ENCODE measurements around the gene ALDH1L1. TPM values are rescaled to one million over a fixed set of nuclear protein-coding genes. Genes with fewer than 3 reads are reported as not detected.

Gene ALDH1L1
- total and polyA plus RNA-seq, 8 donors, result 1.4 to 17.4 (median 5.2) TPM

GRCh38 chr3:126109880-126110235 is 70.5 kb downstream of the ALDH1L1 start:
- no peak for DNase-seq
- intact Hi-C loops (cut with DNase I; ENCODE audit: low total_unique reads), result no loop called here
- TF ChIP-seq EP300 (IDR thresholded peaks at IDR 0.05) (no peak), CTCF (IDR thresholded peaks at IDR 0.05) (no peak), POLR2AphosphoS5 (IDR thresholded peaks at IDR 0.05) (no peak), POLR2A (IDR thresholded peaks at IDR 0.05) (no peak)
- H3K36me3 ChIP-seq, result peaks cover 0 to 42% (median 4%) of the 10 kb centered on the region in 4 donors
- no peaks in the 10 kb centered on the region for H3K27me3 ChIP-seq
- WGBS, 5 donors, result 90 to 96% (median 93%) methylated on average over 8 to 10 of the region's 10 CpGs
- no peak overlapping the region for H3K4me3 ChIP-seq
- H3K9me3 ChIP-seq, result no peaks in the 10 kb centered on the region
- no peaks in the 10 kb centered on the region for H3K4me1 ChIP-seq
- no peak overlapping the region for H3K27ac ChIP-seq

GRCh38 chr3:126109146-126109879 is 71.1 kb downstream of the ALDH1L1 start:
- Histone ChIP-seq H3K27me3 (no peaks in the 10 kb centered on the region), H3K4me1 (no peaks in the 10 kb centered on the region), H3K36me3 (peaks cover 0 to 44% (median 4%) of the 10 kb centered on the region in 4 donors), H3K27ac (no peak overlapping the region), H3K4me3 (no peak overlapping the region), H3K9me3 (no peaks in the 10 kb centered on the region)
- TF ChIP-seq POLR2AphosphoS5 (IDR thresholded peaks at IDR 0.05), result no peak
- no peak for TF ChIP-seq EP300 (IDR thresholded peaks at IDR 0.05)
- TF ChIP-seq CTCF (IDR thresholded peaks at IDR 0.05), result no peak
- TF ChIP-seq POLR2A (IDR thresholded peaks at IDR 0.05), result no peak
- intact Hi-C loops (cut with DNase I; ENCODE audit: low total_unique reads), result no loop called here
- DNase-seq, result no peak
- WGBS, 5 donors, result 80 to 94% (median 90%) methylated on average over 12 to 13 of the region's 13 CpGs

GRCh38 chr3:126108676-126109050 is 71.7 kb downstream of the ALDH1L1 start:
- no peak overlapping the region for H3K4me3 ChIP-seq
- H3K27ac ChIP-seq, result no peak overlapping the region
- H3K36me3 ChIP-seq, result peaks cover 0 to 50% (median 4%) of the 10 kb centered on the region in 4 donors
- WGBS, 5 donors, result 82 to 90% (median 84%) methylated on average over 5 of the region's 5 CpGs
- intact Hi-C loops (cut with DNase I; ENCODE audit: low total_unique reads), result no loop called here
- TF ChIP-seq POLR2A (IDR thresholded peaks at IDR 0.05) (no peak), POLR2AphosphoS5 (IDR thresholded peaks at IDR 0.05) (no peak), CTCF (IDR thresholded peaks at IDR 0.05) (no peak), EP300 (IDR thresholded peaks at IDR 0.05) (no peak)
- H3K4me1 ChIP-seq, result no peaks in the 10 kb centered on the region
- no peak for DNase-seq
- H3K9me3 ChIP-seq, result no peaks in the 10 kb centered on the region
- no peaks in the 10 kb centered on the region for H3K27me3 ChIP-seq

GRCh38 chr3:126107957-126108675 is 72.3 kb downstream of the ALDH1L1 start:
- peaks cover 0 to 50% (median 4%) of the 10 kb centered on the region in 4 donors for H3K36me3 ChIP-seq
- DNase-seq, result no peak
- no peaks in the 10 kb centered on the region for H3K27me3 ChIP-seq
- 84 to 93% (median 90%) methylated on average over 3 to 8 of the region's 8 CpGs for WGBS, 5 donors
- no peak overlapping the region for H3K4me3 ChIP-seq
- H3K9me3 ChIP-seq, result no peaks in the 10 kb centered on the region
- TF ChIP-seq EP300 (IDR thresholded peaks at IDR 0.05) (no peak), POLR2AphosphoS5 (IDR thresholded peaks at IDR 0.05) (no peak), POLR2A (IDR thresholded peaks at IDR 0.05) (no peak), CTCF (IDR thresholded peaks at IDR 0.05) (no peak)
- no peak overlapping the region for H3K27ac ChIP-seq
- intact Hi-C loops (cut with DNase I; ENCODE audit: low total_unique reads), result no loop called here
- H3K4me1 ChIP-seq, result peaks cover 0 to under 1% (median 0%) of the 10 kb centered on the region in 4 donors

All from stomach (tissue), 9 donors.